DMS114 treated with DMSO at 0.1 percent for 48 hours (cell line): Measurements from ENCODE around the gene NDEL1.
"Not testable (repeated sequence)": the region's sequence is repeated elsewhere in the genome, so short reads cannot be mapped to it uniquely, and the experiment has no call there.

Experiments
- DNase-seq: peaks from one replicate; lab custom pipeline; 2025; ENCODE audit not compliant: unreplicated experiment; lab: John Stamatoyannopoulos, UW

The NDEL1 gene, protein sequence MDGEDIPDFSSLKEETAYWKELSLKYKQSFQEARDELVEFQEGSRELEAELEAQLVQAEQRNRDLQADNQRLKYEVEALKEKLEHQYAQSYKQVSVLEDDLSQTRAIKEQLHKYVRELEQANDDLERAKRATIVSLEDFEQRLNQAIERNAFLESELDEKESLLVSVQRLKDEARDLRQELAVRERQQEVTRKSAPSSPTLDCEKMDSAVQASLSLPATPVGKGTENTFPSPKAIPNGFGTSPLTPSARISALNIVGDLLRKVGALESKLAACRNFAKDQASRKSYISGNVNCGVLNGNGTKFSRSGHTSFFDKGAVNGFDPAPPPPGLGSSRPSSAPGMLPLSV

DNA sequence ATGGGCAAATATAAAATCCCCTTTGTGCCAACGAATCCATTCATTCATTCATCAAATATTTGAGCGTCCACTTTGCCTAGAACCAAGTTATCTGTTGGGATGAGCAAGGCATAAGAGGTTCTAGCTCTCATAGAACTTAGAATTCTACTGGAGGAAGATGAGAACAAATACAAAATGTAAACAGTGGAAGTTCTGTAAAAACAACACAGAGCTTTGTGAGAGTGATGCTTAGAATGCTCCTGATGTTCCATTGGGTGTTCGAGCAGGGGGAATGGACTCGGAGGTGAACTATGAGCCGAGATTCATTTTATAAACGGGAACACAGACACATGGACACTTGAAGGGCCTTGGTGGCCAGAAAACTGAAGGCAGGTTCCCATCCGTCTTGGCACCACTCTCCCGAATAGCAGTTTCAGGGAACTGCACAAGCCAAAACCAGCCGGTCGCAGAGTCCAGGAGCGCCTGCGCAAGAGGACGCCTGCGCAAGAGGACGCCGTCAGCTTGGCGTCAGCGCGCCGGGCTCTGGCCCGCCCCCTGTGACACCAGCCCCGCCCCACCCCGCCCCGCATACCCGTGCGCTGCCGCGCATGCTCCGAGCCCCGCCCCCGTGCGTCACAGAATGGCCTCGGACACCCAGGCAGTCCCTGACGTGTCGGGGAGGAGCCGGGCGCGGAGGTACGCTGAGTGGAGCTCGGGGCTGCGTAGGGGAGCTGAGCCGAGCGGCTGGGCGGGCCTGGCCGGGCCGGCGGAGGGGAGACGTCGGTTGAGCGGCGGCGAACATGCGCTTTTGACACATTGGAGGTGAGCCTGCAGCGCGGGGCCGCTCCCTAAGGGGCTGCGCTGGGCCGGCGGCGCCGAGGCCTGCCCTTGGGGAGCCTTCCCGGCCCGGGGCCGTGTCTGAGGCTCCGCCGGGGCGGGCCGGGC is at the start of gene NDEL1:
TSS of gene NDEL1 (plus strand) at position 640 of the 924 bp plus-strand sequence. CDS start 8,388 bp downstream, outside the sequence.
- DNase-seq: peak; percentile 87

DNA sequence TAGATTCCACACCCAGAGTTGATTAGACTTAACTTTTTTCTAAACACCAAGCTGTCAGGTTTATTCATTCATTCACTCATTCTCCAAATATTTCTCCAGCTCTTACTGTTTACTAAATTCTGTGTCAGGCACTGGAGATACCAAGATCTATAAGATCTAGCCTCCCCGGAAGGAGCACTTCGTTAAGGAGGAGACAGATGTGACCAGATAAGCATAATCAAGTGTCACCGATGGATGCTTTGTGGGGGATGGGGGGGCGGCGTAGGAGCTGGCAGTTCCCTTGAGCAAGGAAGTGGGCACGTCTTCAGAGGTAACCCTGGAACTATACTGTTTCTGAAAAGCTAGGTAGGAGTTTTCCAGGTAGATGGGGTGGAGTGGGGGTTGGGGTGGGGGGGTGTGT is 48.8 kb upstream of the NDEL1 start:
- no peak for DNase-seq

DNA sequence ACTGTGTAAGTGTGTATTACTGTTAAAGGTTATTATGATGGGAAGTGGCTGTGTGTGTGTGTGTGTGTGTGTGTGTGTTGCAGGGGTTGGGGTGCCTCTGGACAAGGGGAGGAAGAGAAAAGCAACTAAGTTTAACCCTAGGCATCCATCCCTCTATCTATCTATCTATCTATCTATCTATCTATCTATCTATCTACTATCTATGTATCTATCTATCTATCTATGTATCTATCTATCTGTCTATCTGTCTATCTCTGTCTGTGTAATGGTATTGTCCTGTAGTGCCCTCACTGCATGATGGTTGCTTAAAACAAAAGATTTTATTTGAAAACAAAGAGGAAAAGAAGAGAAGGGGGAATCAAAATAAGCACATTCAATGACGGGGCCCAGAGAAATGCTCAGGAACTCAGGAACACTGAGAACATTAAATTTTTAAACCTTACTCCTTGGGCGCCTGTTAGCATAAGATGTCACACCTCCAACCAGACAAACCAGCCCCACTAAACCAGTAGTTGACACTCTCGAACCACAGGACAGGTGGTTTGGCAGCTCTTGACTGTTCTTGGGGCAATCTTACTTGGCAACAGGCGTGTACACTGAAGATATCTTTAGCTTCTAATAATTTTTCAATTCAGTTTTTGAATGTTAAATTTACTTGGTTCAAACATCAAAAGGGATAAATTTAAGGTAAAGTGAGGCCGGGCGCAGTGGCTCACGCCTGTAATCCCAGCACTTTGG is 47.6 kb upstream of the NDEL1 start:
- no peak for DNase-seq

DNA sequence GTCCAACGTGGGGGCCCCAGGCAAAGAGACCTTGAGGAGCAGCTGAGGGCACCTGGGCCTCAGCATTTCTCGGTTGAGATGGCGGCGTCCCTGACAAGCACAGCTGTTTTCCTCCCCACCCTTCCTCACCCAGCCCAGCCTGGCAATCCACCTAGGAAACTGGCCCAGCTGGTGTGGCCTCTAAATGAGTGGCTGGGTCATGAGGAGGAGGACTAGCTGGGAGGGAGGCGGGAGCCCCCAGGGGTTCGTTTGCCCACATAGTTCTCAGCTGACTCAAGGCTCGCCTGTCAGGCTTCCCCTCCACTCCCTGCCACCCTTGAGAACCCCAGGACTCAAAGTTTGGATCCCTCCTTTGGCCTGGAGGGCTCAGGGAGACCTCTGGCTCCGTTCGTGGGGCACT is 44.0 kb upstream of the NDEL1 start:
- no peak for DNase-seq

DNA sequence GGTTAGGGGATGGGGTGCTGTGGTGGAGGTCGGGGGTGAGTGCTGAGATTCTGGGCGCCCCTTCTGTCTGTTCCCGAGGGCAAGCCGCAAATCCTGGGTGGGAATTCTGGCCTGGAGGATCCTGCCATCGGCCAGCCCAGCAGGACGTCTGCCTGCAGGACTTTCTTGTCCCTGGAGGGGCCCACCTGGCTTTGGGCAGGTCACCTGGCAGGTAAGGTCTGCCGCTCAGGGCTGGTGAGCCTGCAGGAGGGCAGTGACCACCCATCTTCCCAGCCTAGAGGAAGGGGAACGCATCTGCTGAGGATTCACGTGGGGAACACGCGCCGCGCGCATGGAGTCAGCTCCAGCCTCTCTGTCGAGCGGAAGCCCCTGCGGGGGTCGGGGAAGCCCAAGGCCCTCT is 43.4 kb upstream of the NDEL1 start:
- DNase-seq: no peak

DNA sequence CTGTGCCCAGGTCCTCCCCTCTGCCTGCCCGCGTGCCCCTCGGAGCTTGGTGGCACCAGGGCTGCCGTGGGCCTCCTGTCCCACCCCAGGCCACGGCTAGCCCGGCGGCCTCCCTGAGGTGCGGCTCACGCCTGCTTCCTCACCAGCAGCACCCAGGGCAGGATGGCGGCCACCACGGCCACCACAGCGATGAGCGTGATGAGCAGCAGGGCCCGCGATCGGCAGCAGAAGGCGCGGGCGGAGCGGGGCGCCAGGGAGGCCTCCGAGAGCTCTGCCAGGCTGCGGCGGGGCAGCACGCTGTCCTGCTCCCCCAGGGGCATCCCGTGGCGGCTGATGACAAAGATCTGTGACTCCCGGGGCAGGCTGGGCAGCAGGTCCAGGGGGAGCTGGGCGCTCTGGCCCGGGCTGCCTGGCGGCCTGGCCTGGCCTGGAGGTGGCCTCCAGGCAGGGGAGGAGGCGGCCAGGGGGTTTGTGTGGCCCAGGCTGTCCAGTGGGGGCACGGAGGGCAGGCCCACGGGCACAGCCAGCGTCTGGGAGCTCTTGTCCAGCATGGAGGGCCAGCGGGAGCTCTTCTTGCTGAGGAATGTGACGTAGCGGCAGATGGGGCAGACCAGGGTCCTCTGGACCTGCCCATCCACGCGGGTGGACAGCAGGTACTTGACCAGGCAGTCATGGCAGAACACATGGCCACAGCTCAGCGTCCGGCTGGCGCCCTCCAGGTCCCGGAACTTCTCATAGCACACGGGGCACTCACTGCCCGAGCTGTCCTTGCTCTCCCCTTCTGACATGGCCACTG is 42.8 kb upstream of the NDEL1 start:
- no peak for DNase-seq

DNA sequence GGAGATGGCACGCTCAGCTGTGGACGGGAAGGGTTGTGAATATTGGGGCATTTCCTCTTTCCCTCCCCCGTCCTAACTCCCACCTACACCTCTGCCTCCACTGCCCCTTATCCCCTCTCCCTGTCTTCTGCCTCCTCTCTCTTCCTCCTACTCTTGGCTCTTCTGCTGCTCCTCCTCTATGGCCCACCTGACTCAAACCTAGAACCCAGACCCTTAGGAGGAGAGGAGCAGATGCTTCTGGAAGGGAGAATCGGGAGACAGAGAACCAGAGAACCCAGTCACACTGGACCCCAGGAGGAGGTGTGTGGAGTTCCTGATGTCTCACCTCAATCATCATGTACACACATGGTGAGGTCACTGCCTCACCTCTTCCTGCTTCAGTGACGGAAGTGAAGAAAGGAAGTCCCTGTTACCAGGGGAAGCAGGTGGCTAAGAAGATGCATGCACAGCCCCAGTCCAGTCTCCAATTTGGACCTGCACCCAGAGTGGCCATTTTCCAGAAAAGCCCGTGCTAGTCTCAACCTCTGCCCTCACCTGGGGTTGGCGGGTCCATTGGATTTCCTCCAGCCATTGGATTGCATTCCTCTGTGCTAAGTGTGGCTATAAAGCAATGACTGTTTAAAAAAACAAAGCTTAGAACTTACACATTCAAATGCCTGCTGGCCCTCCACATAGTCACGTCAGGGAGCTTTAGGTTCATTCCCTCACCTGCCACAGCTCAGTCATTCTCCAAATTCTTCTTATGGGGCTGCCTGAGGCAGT is 42.0 kb upstream of the NDEL1 start:
- no peak for DNase-seq

DNA sequence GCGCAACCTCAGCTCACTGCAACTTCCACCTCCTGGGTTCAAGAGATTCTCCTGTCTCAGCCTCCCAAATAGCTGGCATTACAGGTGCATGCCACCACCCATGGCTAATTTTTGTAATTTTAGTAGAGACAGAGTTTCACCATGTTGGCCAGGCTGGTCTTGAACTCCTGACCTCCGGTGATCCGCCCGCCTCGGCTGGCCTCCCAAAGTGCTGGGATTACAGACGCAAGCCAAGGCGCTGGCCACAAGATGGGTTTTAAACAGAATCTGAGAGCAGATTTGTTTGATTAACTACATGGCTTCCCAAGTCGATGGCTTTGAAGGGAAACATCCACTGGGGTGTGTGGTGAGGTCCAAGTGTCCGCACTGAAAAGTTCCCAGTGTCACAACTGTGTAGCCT is 41.2 kb upstream of the NDEL1 start:
- not testable (repeated sequence) for DNase-seq

DNA sequence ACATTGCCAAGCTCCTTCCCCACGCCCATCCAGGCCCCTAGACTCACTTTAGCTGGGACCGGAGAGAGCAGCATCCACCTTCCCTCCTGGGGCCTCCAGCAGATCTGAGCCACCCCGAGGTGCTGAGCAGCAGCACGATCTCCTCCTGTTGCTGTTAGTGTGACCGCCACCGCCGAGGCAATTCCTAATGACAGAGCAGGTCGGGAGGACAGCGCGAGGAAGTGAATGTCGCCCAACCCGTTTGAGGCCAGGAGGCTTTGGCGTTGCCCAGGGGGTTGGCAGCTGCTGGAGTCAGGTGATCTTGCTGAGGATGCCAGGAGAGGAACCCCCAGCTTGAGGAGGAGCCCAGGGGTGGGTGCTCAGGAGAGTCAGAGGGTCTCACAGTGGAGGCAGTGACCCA is 38.0 kb upstream of the NDEL1 start, which contains the start of gene RNF222:
TSS of gene RNF222 (minus strand) at position 192 of the 400 bp plus-strand sequence. CDS start 4,366 bp downstream, outside the sequence.
- no peak for DNase-seq

DNA sequence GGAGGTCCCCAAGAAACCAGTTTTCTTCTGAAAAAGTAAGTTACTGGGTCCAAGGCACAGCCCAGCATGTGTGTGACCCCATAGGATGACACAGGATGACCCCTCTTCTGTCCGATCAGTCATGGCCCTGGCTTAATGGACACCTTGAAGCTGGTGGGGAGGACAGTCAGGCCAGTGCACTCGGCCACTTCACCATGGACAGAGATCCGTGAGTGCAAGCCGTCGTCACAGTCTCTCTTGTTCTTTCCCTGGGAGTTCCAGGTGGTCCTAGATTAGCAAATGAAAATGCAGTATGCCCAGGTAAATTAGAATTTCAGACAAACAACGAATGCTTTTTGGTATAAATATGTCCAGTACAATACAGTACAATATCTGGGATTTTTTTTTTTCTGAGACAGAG is 36.7 kb upstream of the NDEL1 start:
- DNase-seq: no peak

DNA sequence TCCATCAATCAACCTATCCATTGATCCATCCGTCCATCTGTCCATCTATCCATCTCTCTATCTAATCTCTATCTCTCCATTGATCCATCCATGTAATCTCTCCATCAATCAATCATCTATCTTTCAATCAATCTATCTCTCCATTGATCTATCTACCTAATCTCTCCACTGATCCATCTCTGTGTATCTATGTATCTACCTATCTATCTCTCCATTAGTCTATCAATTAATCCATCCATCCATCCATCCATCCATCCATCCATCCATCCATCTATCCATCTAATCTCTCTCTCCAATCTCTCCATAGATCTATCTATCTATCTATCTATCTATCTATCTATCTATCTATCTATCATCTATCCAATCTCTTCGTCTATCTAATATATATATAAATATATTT is 34.6 kb upstream of the NDEL1 start:
- no peak for DNase-seq

DNA sequence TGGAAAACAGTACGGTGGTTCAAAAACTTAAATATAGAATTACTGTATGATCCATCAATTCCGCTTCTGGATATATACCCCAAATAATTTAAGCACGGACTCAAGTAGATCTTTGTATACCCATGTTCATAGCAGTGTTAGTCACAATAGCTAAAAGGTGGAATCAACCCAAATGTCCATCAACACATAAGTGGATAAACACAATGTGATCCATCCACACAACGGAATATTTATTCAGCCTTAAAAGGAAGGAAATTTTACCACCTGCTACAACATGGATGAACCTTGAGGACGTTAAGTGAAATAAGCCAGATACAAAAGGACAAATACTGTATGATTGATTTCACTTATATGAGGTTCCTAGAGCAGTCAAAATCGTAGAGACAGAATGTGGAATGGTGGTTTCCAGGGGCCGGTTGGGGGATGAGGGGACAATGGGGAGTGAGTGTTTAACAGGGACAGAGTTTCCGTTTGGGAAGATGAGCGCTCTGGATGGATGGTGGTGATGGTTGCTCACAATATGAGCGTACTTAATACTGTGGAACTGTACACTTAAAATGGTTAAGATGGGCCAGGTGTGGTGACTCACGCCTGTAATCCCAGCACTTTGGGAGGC is 32.7 kb upstream of the NDEL1 start:
- DNase-seq: no peak

DNA sequence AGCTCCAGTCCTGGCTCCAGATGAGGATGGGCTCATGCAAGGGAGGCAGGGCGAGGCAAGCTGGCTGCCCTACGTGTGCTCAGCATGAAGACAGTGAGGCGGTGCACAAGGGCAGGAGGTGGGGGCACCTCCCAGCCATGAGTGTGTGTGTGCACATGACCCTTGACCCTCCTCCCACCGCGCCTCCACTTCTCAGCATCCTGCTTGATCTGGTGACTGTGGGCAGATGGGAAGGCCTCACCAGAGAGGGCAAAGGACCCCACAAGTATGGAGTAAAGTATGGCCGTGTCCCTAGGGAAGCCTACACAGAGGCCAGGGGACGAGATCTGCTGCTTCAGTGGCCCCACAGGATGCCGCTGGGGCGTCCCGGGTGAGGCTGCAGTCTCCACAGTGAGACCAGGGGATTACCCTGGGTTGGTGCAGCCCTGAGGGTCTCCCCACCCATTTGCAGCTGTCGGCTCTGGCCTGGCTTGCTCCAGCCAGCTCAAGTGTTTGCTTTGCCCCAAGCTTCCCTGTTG is 30.1 kb upstream of the NDEL1 start:
- no peak for DNase-seq

DNA sequence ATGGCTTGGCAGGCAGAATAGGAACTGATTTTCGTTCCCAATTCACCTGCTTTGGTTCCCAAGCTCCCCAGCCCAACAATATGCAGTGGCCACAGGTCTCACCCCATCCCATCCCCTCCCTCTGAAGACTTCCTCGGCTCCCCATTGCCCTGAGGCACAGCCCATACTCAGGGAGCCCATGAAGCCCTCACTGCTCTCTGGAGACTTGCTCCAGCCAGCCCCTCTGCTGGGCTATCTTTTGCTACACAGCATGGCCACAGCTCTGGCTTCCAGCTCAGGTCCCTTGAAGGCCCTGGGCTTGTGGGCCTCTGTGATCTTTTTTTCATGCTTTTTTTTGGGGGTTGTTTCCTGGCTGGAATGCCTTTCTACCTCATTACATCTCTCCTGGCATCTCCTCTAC is 29.5 kb upstream of the NDEL1 start:
- DNase-seq: no peak

DNA sequence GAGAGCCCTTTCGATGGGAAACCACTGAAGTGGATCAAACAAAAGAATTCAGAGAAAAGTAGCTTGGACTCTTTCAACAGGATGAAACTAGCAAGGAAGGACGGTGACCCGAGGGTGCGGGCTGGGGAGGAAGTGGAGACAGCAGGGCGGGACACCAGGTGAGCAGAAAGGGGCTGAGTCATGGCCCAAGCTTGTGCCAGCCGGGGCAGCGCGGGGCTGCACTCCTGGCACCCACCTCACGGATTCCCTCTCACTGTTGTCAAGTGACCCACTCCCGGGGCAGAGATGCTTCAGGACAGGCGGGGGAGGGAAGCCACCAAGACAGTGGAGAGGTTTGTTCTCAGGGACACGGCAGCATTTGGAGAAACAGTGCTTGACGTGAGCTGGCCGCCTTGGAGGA is 27.3 kb upstream of the NDEL1 start:
- DNase-seq: no peak

DNA sequence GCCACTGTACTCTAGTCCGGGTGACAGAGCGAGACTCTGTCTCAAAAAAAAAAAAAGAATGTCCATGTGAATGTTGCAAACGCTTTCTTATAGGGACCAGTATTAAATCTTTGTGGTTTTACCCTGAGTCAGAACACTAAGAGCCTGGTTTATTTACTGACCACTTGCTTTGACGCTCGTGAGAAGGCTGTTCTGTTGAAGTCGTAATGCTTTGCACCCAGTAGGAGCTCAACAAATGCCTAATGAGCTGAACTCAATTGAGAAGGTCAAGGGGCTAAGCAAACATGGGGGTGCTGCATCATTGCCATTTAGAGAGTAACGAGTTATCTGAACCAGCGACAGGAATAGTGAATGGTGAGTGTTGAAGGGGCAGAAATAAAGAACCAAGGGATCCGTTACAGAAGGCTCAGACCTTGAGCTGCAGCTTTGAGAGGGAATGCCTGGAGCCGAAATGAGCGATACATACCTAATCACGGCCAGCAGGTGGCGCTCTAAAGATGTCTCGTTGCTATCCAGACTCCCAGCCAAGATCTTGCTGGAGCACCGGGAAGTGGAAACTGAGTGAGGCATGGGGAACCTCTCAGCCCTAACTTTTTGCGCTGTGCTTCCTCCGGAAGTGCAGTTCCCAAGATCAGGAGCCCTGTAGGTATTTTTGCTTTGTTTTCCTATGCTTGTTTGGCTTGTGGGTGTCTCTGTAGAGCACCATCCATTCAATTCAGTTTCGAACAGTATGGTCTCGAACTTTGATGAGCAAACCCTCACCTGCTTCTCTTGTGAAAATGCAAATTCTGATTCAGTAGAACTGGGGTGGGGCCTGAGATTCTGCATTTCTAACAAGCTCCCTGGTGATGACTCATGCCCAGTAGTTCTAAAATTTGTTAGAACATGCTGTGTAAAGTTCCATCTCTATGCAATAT is 25.5 kb upstream of the NDEL1 start:
- peak; percentile 92 for DNase-seq

DNA sequence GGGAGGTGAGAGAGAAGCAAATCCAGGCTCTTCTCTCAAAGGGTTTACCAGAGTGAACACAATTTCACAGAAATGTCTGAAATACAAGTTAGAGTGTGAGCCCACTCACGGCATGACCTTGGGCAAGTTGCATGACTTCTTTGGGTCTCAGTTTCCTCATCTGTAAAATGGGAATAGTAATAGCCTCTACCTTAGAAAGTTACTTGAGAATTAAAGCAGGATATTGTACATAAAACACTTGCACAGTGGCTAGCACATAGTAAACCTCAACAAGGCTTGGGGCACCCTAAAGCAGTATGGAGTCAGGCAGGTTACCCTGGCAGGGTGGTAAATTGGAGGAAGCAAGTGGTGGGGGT is 24.8 kb upstream of the NDEL1 start:
- no peak for DNase-seq

DNA sequence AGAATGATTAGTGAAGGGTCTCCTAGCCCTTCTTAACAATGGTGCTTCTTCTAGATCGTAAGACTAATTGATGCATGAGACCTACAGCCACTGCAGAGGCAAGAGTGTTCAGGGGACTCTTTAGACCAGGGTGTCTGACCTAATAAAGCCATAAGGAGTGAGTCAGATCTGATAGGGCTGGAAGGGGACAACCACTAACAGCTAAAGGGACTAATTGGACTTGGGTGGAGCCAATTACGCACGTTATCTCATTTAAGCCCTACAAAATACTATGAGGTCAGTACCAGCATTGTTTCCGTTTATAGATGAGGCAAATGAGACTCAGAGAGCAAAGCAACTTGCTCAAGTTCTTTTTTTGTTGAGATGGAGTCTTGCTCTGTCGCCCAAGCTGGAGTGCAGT is 23.6 kb upstream of the NDEL1 start:
- no peak for DNase-seq
